ENCODE data around the gene PWP1. TPM values are rescaled to one million over a fixed set of nuclear protein-coding genes. Genes with fewer than 3 reads are reported as not detected.

The PWP1 gene
- 59.8 TPM for polyA plus RNA-seq (2013, experiment 1 of 2)
- 51.3 TPM for polyA plus RNA-seq (2013, experiment 2 of 2)

GRCh38 chr12:107685360-107686248, at the start of gene PWP1:
Gene PWP1, plus strand, starts transcription at chr12:107685799. Its CDS starts 101 bp downstream, at chr12:107685900.
- peaks cover 27% of the 10 kb centered on the region for H3K36me3 ChIP-seq (ENCODE audit: insufficient read depth, low read length)
- no peaks in the 10 kb centered on the region for H3K27me3 ChIP-seq (ENCODE audit: insufficient read depth, low read length)
- peak within 1 kb of the TSS; percentile 90 for H3K4me3 ChIP-seq (ENCODE audit: low read length)
- peak within 1 kb of the TSS; percentile 93 for H3K27ac ChIP-seq (ENCODE audit: low read depth, low read length)
- H3K4me1 ChIP-seq (ENCODE audit: insufficient read depth, low read length), result peaks cover 6% of the 10 kb centered on the region; the same call in 1 of the 2 replicates
- WGBS, result 1% methylated on average over 47 of the region's 51 CpGs
- H3K9me3 ChIP-seq (ENCODE audit: insufficient read depth, low read depth, low read length), result no peaks in the 10 kb centered on the region
- peak within 1 kb of the TSS; percentile 97 for H3K9ac ChIP-seq (ENCODE audit: low read depth, low read length)

GRCh38 chr12:107641154-107641553, 44.4 kb upstream of the PWP1 start:
- no peaks in the 10 kb centered on the region for H3K9me3 ChIP-seq (ENCODE audit: insufficient read depth, low read depth, low read length)
- no peak overlapping the region for H3K9ac ChIP-seq (ENCODE audit: low read depth, low read length)
- H3K4me3 ChIP-seq (ENCODE audit: low read length), result no peak overlapping the region
- H3K27me3 ChIP-seq (ENCODE audit: insufficient read depth, low read length), result no peaks in the 10 kb centered on the region
- no peak overlapping the region for H3K27ac ChIP-seq (ENCODE audit: low read depth, low read length)
- peaks cover 15% of the 10 kb centered on the region for H3K4me1 ChIP-seq (ENCODE audit: insufficient read depth, low read length)
- H3K36me3 ChIP-seq (ENCODE audit: insufficient read depth, low read length), result no peaks in the 10 kb centered on the region

DNA sequence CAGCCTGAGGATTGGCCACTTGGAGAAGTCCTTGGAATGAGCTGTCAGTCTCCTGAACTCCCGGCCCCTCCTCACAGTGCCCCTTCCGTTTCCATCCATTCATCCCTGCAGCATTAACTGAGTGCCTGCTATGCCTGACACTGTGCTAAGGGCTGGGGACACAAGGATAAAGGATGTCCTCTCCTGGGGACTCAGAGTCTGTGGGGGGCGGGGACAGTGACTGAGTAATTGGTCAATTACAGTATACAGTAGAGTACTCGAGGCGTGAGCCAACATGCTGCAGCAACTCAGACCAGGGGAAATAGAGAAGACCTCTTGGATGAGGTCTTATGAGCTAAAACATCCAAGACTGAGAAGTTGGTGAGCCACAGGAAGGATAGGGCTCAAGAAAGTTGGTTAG, 43.4 kb upstream of the PWP1 start:
- WGBS, result 88% methylated on average over 5 of the region's 5 CpGs
- Histone ChIP-seq H3K9ac (ENCODE audit: low read depth, low read length) (no peak overlapping the region), H3K9me3 (ENCODE audit: insufficient read depth, low read depth, low read length) (no peaks in the 10 kb centered on the region), H3K4me1 (ENCODE audit: insufficient read depth, low read length) (peaks cover 17% of the 10 kb centered on the region), H3K36me3 (ENCODE audit: insufficient read depth, low read length) (no peaks in the 10 kb centered on the region), H3K27me3 (ENCODE audit: insufficient read depth, low read length) (no peaks in the 10 kb centered on the region), H3K4me3 (ENCODE audit: low read length) (no peak overlapping the region), H3K27ac (ENCODE audit: low read depth, low read length) (no peak overlapping the region)

- Histone ChIP-seq H3K4me1 (ENCODE audit: insufficient read depth, low read length) (peaks cover 17% of the 10 kb centered on the region), H3K9ac (ENCODE audit: low read depth, low read length) (peak overlapping the region; percentile 67), H3K4me3 (ENCODE audit: low read length) (peak overlapping the region; percentile 20; the same call in 1 of the 2 replicates), H3K9me3 (ENCODE audit: insufficient read depth, low read depth, low read length) (no peaks in the 10 kb centered on the region), H3K36me3 (ENCODE audit: insufficient read depth, low read length) (no peaks in the 10 kb centered on the region), H3K27ac (ENCODE audit: low read depth, low read length) (peak overlapping the region; percentile 96), H3K27me3 (ENCODE audit: insufficient read depth, low read length) (no peaks in the 10 kb centered on the region)
- WGBS, result 16% methylated on average over 27 of the region's 27 CpGs
These were observed 39.8 kb upstream of the PWP1 start for GRCh38 chr12:107645630-107646333.

GRCh38 chr12:107646436-107646835, 39.2 kb upstream of the PWP1 start:
- H3K4me3 ChIP-seq (ENCODE audit: low read length), result no peak overlapping the region
- H3K9me3 ChIP-seq (ENCODE audit: insufficient read depth, low read depth, low read length), result no peaks in the 10 kb centered on the region
- H3K27ac ChIP-seq (ENCODE audit: low read depth, low read length), result peak overlapping the region; percentile 96
- H3K27me3 ChIP-seq (ENCODE audit: insufficient read depth, low read length), result no peaks in the 10 kb centered on the region
- H3K36me3 ChIP-seq (ENCODE audit: insufficient read depth, low read length), result no peaks in the 10 kb centered on the region
- H3K4me1 ChIP-seq (ENCODE audit: insufficient read depth, low read length), result peaks cover 17% of the 10 kb centered on the region
- 91% methylated on average over 7 of the region's 7 CpGs for WGBS
- H3K9ac ChIP-seq (ENCODE audit: low read depth, low read length), result peak overlapping the region; percentile 57

GRCh38 chr12:107649661-107650061, 35.9 kb upstream of the PWP1 start:
- Histone ChIP-seq H3K9me3 (ENCODE audit: insufficient read depth, low read depth, low read length) (no peaks in the 10 kb centered on the region), H3K9ac (ENCODE audit: low read depth, low read length) (no peak overlapping the region), H3K4me1 (ENCODE audit: insufficient read depth, low read length) (peaks cover 20% of the 10 kb centered on the region), H3K4me3 (ENCODE audit: low read length) (no peak overlapping the region), H3K27me3 (ENCODE audit: insufficient read depth, low read length) (no peaks in the 10 kb centered on the region), H3K36me3 (ENCODE audit: insufficient read depth, low read length) (no peaks in the 10 kb centered on the region), H3K27ac (ENCODE audit: low read depth, low read length) (no peak overlapping the region)
- WGBS, result 81% methylated on average over 4 of the region's 4 CpGs

GRCh38 chr12:107650977-107651376, 34.6 kb upstream of the PWP1 start:
- WGBS, result 89% methylated on average over 10 of the region's 10 CpGs
- H3K9me3 ChIP-seq (ENCODE audit: insufficient read depth, low read depth, low read length), result no peaks in the 10 kb centered on the region
- H3K4me3 ChIP-seq (ENCODE audit: low read length), result no peak overlapping the region
- H3K27ac ChIP-seq (ENCODE audit: low read depth, low read length), result no peak overlapping the region
- H3K4me1 ChIP-seq (ENCODE audit: insufficient read depth, low read length), result peaks cover 12% of the 10 kb centered on the region
- no peaks in the 10 kb centered on the region for H3K27me3 ChIP-seq (ENCODE audit: insufficient read depth, low read length)
- H3K9ac ChIP-seq (ENCODE audit: low read depth, low read length), result no peak overlapping the region
- H3K36me3 ChIP-seq (ENCODE audit: insufficient read depth, low read length), result no peaks in the 10 kb centered on the region

DNA sequence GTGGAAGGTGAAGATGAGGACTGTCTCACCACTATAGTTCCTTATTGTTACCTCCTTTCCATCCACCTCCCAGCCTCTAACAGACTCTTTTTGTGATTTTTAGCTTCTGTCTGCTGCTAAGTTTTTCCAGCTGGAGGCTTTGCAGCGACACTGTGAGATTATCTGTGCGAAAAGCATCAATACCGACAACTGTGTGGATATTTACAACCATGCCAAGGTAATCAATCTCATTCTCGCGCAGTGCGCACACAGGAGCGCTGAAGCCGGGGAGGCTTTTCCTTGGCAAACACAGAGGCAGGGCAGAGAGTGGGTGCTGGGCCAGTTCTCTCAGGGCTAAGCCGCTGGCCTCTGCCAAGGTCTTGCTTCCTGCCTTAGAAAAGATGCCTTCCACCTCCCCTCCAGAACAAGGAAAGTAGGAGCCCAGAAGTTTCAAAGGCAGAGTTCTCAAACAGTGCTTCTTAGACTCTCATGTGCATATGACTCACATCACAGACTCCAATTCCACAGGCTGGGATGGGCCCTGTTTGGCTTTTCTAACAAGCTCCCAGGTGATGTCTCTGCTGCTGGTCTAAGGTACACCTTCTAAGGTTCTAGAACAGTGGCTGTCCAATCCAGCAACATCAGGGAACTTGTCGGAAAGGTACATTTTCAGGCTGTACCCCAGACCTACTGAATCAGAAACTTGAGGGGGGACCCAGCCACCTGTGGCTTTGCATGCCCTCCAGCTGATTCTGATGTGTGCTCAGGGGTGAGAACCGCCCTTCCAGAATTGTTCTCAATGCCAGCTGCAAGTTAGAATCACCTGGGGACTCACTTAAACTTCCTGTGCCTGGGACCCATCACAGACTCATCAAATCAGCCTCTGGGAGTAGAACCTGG, 33.8 kb upstream of the PWP1 start:
- WGBS, result 93% methylated on average over 11 of the region's 11 CpGs
- no peaks in the 10 kb centered on the region for H3K27me3 ChIP-seq (ENCODE audit: insufficient read depth, low read length)
- H3K4me1 ChIP-seq (ENCODE audit: insufficient read depth, low read length), result peaks cover 4% of the 10 kb centered on the region
- no peak overlapping the region for H3K4me3 ChIP-seq (ENCODE audit: low read length)
- no peak overlapping the region for H3K27ac ChIP-seq (ENCODE audit: low read depth, low read length)
- H3K36me3 ChIP-seq (ENCODE audit: insufficient read depth, low read length), result no peaks in the 10 kb centered on the region
- H3K9me3 ChIP-seq (ENCODE audit: insufficient read depth, low read depth, low read length), result no peaks in the 10 kb centered on the region
- H3K9ac ChIP-seq (ENCODE audit: low read depth, low read length), result no peak overlapping the region

DNA sequence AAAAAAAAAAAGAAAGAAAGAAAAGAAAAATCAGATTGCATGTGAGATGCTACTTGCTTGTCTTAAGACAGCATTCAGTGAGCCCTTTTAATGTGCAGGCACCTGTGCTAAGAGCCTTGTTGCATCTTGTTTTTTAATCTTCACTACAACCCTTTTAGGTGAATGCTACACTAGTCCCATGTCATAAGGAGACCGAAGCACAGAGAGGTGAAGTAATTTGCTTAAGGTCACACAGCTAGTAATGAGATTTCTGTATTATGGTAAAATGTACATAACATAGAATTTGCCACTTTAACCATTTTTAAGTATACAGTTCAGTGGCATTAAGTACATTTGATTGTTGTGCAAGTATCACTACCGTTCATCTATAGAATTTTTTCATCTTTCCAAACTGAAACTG, 32.1 kb upstream of the PWP1 start:
- 100% methylated on average over 1 of the region's 2 CpGs for WGBS
- Histone ChIP-seq H3K9me3 (ENCODE audit: insufficient read depth, low read depth, low read length) (no peaks in the 10 kb centered on the region), H3K4me1 (ENCODE audit: insufficient read depth, low read length) (peaks cover 4% of the 10 kb centered on the region), H3K4me3 (ENCODE audit: low read length) (no peak overlapping the region), H3K27me3 (ENCODE audit: insufficient read depth, low read length) (no peaks in the 10 kb centered on the region), H3K27ac (ENCODE audit: low read depth, low read length) (no peak overlapping the region), H3K36me3 (ENCODE audit: insufficient read depth, low read length) (no peaks in the 10 kb centered on the region), H3K9ac (ENCODE audit: low read depth, low read length) (no peak overlapping the region)

GRCh38 chr12:107654873-107655272, 30.7 kb upstream of the PWP1 start:
- H3K36me3 ChIP-seq (ENCODE audit: insufficient read depth, low read length), result no peaks in the 10 kb centered on the region
- 91% methylated on average over 4 of the region's 4 CpGs for WGBS
- H3K27ac ChIP-seq (ENCODE audit: low read depth, low read length), result no peak overlapping the region
- H3K4me1 ChIP-seq (ENCODE audit: insufficient read depth, low read length), result peaks cover 4% of the 10 kb centered on the region
- no peaks in the 10 kb centered on the region for H3K9me3 ChIP-seq (ENCODE audit: insufficient read depth, low read depth, low read length)
- H3K9ac ChIP-seq (ENCODE audit: low read depth, low read length), result no peak overlapping the region
- H3K27me3 ChIP-seq (ENCODE audit: insufficient read depth, low read length), result no peaks in the 10 kb centered on the region
- H3K4me3 ChIP-seq (ENCODE audit: low read length), result no peak overlapping the region

All from HUES64 (cell line).